ENCODE measurements around the gene SSBP2.
"Not testable (repeated sequence)": the region's sequence is repeated elsewhere in the genome, so short reads cannot be mapped to it uniquely, and the experiment has no call there.

The SSBP2 gene

DNA sequence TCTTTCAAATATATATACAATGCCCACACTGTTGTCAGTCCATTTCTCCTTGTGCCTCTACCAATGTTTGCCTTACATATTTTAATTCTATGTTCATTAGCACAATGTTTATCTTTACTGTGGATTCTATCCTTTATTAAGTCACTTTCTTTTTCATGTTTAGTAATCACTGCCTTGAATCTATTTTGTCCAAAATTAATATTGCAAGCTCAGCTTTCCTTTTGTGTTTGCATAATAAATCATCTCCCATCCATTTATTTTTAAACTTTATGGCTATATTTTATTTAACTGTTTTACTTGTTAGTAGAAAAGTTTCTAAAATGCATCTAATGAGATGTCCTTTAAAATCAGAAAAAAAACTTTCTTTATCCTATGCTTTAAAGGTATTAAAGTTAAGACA is 230.1 kb downstream of the SSBP2 start:
- DNase-seq, result no peak

DNA sequence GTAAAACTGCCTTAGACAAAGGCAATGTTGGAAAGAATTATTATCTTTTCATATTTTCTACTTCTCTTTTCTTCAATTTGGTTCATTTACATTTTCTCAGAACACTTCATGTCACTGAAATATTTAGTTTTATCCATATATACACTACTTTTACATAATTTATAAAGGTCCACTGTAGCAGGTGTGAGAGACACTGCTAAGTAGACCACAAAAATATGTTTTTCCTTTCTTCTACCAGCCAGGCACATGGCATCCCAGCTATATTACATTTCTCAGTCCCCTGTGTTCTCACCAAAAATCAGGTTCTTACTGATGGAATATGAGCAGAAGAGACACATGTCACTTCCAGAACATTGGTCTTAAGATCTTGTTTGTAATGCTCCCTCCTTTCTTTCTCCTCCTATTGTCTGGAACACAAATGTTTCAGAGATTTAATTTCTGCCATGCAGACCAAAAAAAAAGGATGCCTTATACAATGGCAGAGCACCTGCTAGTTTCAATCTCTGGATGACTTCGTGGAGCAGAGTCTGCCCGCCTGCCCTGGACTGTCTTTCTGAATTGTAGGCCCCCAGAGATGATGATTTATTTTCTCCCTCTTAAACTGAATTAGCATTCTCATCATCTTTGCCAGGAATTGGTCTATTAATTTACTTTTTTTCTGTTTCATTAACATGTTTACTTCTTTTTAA is 231.5 kb downstream of the SSBP2 start:
- DNase-seq, result no peak

DNA sequence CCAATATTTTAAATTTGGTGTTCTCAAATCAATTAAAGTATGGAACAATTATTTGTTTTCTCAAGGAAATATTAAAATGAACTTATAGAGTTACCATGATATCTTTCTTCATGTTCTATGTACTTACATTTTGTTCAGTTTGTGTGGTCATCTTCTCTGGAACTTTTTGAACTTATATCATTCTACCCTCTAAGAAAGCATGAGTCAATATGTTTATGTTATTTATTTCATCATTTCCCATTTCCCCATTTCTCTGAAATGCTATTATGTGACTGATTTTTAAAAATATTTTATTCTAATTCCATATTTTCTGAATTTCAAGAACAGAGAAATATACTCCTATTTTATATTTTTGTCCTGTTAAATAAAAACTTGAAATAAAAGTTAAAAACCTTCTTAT is 233.4 kb downstream of the SSBP2 start:
- DNase-seq, result no peak

DNA sequence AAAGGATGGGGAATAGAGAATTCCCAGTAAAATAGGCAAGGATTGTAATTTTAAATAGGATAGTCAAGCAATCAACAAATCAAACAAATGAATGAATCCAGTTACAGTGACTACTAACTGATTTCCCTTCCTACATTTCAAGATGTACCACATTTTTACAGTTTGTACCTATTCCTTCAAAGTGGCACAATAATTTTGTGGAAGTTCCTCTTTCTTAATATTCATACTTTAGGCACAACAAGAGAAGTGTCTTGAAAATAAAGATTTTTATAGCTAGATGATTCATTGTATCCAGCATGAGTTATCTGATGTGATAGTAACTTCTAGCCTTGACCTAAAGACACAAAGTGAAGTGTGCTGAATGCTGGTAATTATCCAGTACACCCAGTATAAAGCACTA is 234.8 kb downstream of the SSBP2 start:
- DNase-seq, result no peak

DNA sequence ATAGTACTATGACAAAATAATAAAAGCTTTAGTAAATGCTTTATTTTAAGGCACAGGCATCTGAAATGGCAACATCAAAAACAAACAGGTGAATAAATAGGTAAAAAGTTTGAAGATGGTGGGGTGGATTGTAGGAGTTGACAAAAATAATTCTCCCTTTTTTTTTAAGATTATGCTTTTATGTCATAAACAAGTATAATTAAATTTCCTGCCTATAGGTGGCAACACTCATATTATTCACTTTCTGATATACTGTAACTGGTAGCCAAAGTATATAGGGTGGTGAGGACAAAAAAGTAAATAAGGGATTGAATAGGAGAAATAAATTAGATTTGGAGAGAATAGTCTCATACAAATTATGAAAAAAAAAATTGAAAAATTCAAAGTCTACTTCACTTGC is 236.9 kb downstream of the SSBP2 start:
- DNase-seq, result no peak

DNA sequence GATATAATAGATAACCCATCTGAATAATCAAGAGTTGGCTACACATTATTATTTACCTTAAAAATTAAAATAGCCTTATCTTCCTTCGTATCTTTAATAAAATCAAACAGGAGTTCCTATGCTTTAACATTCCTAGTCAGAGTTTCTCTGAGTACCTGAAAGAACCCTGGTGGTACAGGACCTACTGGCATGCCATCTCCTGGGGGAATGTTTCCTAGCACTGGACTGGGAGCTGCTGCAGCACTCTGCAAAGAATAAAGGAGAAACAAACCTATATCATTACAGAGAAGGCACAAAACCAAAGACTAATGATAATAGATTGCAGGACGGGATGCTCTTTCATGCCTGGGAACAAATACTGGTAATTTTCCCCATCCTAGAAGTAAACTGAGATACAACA is 237.4 kb downstream of the SSBP2 start:
- no peak for DNase-seq

DNA sequence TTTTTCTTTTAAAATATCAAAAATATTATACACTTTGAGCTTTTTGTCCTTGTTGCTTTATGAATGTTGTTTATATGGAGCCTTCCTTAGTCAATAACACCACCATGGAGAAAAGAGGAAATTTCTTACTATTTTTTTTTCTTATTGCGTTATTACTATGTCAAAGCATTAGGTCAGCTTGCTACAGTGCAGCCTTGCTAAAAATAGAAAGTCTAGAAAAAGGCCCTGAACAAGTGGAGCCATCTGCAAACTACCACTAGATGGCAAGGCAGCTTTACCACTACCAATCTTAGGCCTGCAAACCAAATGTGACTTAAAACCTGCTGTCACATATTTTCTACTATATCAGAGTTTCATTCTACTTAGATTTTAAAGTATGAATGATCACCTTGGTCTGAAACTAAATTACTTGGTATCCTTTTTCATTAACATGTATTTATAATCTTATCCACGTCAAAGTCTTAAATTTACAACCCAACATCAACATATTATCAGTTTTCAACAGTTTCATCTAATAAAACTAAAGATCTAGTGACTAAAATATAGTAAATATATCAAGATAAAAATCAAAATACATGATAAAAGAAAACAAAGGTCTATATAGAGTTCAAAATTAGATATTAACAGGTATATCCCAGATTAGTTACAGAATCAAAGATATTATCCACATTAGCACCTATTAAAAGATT is 243.9 kb downstream of the SSBP2 start:
- peak in 9 of 14 donors; percentile 5 to 89 (median 23) for DNase-seq

DNA sequence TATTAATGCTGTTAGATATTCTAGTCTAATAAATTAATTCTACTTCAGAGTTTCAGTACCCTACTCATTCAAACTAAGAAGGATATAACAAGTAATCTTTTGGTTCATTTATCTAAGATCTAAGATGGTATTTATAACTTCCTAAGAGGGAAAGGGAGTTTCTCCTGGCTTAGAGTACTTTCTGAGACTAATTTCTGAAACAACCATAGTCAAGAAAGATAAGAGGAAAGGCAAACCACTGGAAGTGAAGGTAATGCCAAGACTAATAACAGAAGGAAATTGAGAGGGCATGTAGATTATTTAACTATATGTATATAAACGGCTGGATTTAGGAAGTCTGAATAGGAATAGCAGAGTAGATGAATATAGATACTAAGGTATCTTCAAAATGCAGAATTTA is 244.5 kb downstream of the SSBP2 start:
- no peak for DNase-seq

DNA sequence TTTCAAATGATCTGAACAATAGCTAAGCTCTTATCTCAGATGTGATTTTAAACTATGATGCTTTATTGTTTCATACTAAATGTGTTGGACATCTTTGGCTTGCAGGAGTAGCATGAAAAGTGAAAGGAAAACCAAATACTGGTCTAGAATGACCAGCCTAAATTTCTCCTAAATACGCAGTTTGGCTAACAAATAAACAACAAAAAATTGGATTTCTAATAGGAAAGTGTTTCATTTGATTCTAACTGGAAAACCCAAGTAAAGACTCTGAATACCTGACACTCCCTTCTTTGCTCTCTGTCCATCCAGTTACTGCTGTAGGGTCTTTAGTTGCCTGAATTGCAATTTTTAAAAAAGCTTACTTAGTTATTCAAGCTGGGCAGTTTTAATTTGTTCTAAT is 245.2 kb downstream of the SSBP2 start:
- DNase-seq, result peak in 1 of 14 donors; percentile 4

DNA sequence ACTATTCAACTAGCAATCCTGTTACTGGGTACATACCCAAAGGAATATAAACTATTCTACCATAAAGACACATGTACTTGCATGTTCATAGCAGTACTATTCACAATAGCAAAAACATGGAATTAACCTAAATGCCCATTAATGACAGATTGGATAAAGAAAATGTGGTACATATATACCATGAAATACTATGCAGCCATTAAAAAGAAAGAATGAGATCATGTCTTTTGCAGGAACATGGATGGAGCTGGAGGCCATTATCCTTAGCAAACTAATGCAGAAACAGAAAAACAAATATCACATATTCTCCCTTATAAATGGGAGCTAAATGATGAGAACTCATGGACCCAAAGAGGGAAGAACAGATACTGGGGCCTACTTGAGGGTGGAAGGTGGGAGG is 247.3 kb downstream of the SSBP2 start:
- DNase-seq, result not testable (repeated sequence)

DNA sequence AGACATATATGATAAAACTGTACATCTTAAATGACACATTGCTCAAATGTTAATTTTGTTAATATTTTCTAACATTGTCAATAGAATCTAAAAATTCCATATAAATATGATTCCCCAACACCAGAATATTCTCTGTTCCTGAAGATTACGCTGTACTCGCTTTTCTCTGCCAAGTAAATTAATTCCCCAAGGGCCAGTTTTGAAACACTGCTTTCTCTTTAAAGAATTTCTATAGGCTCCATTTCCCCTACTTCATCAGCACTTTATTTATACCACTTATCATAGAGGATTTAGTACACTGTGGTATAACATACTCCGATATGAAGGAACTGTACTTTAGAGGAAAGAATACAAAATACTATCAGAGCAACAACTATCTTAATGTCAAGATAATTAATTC is 255.6 kb downstream of the SSBP2 start:
- DNase-seq, result no peak

DNA sequence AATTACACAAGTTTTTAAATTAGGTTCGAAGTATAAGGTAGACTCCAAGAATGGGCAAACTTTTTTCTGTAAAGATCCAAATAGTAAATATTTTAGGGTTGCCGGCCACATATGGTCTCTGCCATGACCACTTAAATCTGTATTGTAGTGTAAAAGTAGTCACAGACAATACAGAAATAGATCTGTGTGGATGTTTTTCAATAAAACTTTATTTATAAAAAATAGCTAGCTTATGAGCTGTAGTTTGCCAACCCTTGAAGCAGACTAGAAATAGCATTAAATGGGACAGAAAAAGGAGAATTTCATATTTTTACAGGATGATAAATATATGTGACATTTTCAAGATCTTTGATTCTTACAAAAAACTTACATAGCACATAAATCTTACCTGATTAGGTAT is 262.0 kb downstream of the SSBP2 start:
- DNase-seq, result no peak

DNA sequence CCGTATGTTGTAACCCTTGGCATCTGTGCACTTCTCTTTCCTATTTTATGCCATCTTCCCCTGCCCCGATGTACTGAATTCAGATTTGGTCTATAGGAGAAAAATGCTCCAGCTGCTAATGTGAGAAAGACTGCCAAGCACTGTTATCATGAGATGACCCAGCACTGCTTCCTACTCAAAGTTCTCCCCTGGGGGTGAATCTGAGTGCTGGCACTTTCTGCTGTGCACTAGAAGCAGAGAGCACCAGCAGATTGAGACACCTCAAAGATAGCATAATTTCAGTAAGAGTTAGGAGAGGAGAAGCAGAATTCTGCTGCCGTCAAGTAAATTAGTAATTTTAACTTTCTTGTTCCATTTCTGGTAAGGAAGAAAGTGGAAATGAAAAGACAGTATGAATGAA is 264.2 kb downstream of the SSBP2 start:
- no peak for DNase-seq

DNA sequence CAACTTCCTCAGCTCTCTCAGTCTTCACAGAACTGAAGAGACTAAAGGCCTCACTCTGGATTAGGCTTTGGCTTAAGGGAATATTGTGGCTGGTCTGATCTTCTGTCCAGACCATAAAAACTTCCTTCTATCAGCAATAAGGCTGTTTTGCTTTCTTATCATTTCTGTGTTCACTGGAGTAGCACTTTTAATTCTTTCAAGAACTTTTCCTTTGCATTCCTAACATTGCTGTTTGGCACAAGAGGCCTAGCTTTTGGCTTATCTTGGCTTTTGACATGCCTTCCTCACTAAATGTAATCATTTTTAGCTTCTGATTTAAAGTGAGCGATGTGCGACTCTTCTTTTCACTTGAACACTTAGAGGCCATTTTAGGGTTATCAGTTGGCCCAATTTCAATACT is 268.3 kb downstream of the SSBP2 start:
- DNase-seq, result no peak

DNA sequence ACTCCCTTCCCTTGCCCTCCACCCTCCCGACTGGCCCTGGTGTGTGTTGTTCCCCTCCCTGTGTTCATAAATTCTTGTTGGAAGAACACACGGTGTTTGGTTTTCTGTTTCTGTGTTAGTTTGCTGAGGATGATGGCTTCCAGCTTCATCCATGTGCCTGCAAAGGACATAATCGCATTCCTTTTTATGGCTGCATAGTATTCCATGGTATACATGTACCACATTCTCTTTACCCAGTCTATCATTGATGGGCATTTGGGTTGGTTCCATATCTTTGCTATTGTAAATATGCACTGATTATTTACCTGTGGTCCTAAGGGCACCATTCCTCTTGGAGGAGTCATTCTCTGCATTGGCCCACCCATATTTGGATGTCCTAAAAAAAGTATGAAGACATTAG is 277.5 kb downstream of the SSBP2 start:
- DNase-seq, result not testable (repeated sequence)

DNA sequence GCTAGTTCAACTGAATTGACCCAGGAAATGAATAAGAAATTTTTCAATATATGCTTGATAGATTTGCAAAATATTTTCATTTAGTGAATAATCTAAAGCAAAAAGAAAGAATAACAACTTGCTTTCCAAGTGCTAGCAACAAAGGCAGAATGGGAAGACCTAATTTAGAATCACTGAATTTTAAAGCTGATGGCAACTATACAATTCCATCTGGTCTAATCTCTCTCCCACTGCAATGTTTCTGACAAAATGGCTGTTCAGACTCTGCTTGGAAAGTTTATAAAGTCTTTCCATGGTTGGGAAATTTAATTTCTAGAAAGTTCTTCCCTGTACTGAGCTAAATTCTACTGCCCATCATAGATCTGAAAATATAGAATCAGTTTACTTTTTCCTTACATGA is 281.2 kb downstream of the SSBP2 start:
- no peak for DNase-seq

DNA sequence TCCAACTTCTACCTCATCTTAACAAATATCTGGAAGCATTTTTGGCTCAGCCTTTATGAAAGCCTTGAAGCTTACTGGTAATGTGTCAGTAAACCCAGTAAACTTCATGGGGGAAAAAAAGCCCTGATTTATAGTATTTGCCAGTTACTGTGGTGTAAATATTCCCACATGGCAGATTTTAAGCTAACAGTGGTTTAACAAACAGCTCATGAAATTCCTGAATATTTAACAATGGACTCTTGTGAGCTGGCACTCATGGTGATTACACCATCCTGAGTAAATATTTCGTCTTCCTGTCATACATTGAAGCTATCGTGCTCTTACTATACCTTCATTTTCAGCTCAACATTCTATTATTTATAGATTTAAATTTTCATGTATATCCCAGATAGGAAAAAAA is 300.0 kb downstream of the SSBP2 start:
- no peak for DNase-seq

DNA sequence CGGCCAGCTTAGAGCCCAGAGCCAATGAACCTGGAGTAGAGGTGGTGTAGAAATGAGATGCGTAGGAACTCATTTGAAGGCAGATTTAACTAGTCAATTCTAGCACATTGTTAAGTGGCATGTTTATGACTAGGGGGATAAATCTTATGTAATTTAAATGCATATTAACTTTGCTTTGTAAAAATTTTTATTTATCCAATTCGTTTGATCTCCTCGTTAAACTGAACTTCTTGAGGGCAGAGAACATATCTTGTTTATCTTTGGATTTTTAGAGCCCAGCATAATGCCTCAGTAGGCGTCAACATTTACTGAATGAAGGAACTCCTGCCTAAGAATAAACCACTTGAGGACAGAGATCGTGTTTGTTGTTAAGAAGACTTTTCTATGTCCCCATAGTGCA is 315.9 kb downstream of the SSBP2 start:
- no peak for DNase-seq

DNA sequence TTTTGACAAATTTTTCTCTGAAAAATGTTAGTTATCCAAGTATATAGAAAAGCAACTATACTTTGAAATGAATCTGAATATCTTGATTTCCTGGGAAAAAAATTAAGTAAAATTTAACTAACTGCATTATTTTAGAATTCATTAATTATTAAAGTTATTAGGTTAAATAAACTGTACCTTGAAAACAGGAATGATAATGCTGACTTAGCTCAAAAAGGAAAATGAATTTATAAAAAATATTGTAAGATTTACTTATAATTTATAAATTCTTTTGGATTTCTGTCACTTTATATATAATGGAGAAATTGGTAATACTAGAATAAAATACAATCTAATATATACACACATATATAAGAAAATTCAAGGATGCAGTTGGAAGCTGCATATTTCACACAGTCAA is 320.9 kb downstream of the SSBP2 start:
- DNase-seq, result no peak

DNA sequence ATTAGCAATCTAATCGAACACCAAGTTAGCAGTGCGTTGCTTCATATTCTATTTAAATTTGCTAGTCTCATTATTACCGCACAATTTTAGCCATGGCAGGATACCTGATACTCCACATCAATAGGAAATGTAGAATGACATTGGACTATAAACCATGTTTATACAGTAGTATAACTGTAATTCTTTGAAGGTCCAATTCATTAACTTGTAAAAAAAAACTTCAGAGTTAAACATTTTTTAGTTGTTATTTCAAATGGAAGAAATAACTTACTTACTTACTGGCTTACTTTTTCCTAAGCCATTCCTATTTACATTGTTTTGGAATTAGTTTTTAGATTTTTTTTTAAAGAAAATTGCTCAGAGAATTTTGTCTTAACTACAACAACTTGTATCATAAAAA is 321.5 kb downstream of the SSBP2 start:
- no peak for DNase-seq

DNA sequence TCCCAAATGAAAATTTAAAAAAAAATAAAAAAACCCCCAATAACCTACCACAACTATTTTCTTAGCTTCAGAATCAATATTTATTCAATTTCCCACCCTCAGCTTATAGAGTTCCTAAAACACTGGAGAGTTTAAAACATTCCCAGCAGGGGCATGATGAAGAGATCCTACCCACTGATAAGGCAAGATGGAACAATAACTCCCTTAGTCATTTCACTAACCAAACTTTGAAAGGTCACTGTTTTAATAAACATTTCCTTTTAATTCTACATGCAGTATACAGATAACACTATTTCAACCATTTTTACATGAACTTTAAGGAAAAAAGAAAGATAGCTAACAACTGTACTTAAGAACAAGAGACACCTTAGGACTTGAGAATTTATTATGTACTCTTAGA is 322.0 kb downstream of the SSBP2 start:
- DNase-seq, result no peak

DNA sequence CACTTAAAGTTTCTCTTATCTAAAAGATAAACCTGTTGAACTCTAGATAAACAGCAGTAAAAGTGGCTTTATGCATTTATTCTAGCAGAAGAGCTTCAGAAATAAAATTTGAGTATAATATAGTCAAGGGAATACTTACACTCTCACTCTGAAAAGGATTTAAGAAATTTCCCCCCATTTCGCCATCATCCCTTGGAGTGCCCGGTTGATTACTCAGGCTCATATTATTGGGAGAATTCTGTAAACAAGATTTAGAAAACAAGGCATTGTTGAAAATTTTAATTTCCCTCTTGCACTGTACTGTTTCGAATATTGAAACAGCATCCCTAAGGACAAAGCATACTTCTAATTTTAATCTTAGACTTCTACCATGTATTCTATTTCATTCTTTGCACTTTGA is 322.5 kb downstream of the SSBP2 start:
- DNase-seq, result no peak

DNA sequence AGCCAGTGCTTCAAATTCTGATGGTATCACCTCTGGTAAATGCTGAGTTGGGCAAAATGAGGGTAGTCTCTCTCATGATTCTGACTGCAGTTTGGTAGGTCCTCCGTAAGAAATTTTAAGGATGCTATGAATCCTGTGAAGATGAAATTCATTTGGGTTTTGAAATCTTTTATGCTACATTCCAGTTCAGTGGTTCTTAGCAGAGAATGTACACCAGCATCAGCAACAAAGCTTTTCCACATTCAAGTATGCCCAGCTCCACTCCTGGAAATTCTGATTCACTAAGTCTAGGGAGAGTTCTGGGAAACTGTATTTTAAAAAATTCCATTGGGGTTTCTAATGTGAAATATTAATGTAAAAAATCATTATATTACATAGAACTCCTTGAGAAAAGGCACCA is 323.3 kb downstream of the SSBP2 start:
- no peak for DNase-seq

DNA sequence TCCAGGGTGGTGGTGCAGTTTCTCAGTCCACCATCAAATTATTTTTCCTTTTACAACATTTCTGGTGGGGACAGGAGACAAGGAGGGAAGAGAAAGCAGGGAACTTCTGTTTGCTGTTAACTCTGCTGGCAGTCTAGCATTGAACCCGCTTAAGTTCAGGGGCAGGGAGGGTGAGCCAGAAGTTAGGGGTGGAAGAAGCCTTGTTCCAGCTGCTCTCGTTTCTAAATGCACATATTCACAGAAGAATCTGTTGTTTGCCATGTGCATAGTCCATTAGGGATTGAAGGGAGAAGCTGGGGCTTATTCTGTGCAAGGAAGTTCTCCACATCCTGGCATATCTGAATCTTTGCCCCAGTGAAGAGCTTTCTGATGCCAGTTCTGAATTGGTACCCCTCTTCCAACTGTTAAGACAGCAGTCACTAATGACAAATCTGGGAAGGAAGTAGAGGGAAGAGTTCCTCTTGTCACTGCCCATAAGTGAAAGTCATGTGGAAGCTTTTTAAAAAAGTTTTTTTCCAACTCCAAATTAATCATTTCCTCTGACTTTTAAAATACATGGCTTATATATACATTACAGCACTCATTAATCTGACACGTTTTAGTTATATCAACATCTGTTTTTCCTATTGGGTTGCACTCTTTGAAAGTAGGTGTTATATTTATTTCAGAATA is 324.4 kb downstream of the SSBP2 start:
- peak in 3 of 14 donors; percentile 0 to 15 (median 10) for DNase-seq
